Raji (cell line): ENCODE measurements around the gene EBF3.

Experiments used
- POLR2A ChIP-seq: IDR thresholded peaks from 2 replicates; pipeline ENCODE4 v1.6.1; 2011; ENCODE audit warnings: low read depth, low read length, control low read depth; ENCODE audit not compliant: insufficient read depth

EBF3 gene

GRCh38 chr10:129848696-129849451 is 115.2 kb downstream of the EBF3 start:
- no peak for TF ChIP-seq POLR2A

GRCh38 chr10:129847741-129848483 is 116.2 kb downstream of the EBF3 start:
- no peak for TF ChIP-seq POLR2A

- no peak for TF ChIP-seq POLR2A
Observed at GRCh38 chr10:129846991-129847391, 117.1 kb downstream of the EBF3 start.

GRCh38 chr10:129845111-129845753 is 118.8 kb downstream of the EBF3 start:
- TF ChIP-seq POLR2A, result no peak

GRCh38 chr10:129844216-129844766 is 119.8 kb downstream of the EBF3 start:
- no peak for TF ChIP-seq POLR2A

GRCh38 chr10:129843702-129844101 is 120.4 kb downstream of the EBF3 start:
- TF ChIP-seq POLR2A, result no peak

- TF ChIP-seq POLR2A, result no peak
Observed at GRCh38 chr10:129843131-129843541, 120.9 kb downstream of the EBF3 start.

GRCh38 chr10:129842031-129842430 is 122.0 kb downstream of the EBF3 start:
- no peak for TF ChIP-seq POLR2A

- TF ChIP-seq POLR2A, result no peak
Observed at GRCh38 chr10:129841590-129841989, 122.5 kb downstream of the EBF3 start.

- TF ChIP-seq POLR2A, result no peak
Observed at GRCh38 chr10:129841071-129841470, 123.0 kb downstream of the EBF3 start.

GRCh38 chr10:129840196-129840590 is 123.9 kb downstream of the EBF3 start:
- TF ChIP-seq POLR2A, result no peak

GRCh38 chr10:129839285-129840195 is 124.5 kb downstream of the EBF3 start:
- no peak for TF ChIP-seq POLR2A

- TF ChIP-seq POLR2A, result no peak
Observed at GRCh38 chr10:129838794-129839193, 125.3 kb downstream of the EBF3 start.

GRCh38 chr10:129837909-129838582 is 126.0 kb downstream of the EBF3 start:
- no peak for TF ChIP-seq POLR2A
